Omental fat pad (tissue), 4 donors: ENCODE results near the gene LMO7. TPM values are rescaled to one million over a fixed set of nuclear protein-coding genes. Genes with fewer than 3 reads are reported as not detected.

ENCODE experiments used
- ATAC-seq: fragments of 150-250 bp; one replicate; pipeline ENCODE4 v1.9.1; 2016; ENCODE audit warnings: mild to moderate bottlenecking, moderate library complexity; ENCODE audit not compliant: low FRiP score
- DNase-seq: peaks from one replicate; pipeline ENCODE4 v3.0.0-alpha.2; 2019; ENCODE audit warnings: low spot score
- total RNA-seq, 4 donors: library from RNA; depleted of rRNA; stranded (reverse); fragments of >200 nt; gene quantifications; one replicate each; pipeline ENCODE4 v1.1.0, GENCODE V29; 2016
- TF ChIP-seq, protein P1 (sequence below), 3 donors: fragments of 450-650 bp; IDR thresholded peaks; one replicate each; pipeline ENCODE4 v1.5.1; 2016 to 2017; ENCODE audit warnings: antibody characterized with exemption in 3 of 3, mild to moderate bottlenecking in 3 of 3, moderate library complexity in 2 of 3

LMO7 gene
- total RNA-seq, 4 donors from 2014 or later, result 7.7 to 22.0 (median 12.4) TPM

DNA sequence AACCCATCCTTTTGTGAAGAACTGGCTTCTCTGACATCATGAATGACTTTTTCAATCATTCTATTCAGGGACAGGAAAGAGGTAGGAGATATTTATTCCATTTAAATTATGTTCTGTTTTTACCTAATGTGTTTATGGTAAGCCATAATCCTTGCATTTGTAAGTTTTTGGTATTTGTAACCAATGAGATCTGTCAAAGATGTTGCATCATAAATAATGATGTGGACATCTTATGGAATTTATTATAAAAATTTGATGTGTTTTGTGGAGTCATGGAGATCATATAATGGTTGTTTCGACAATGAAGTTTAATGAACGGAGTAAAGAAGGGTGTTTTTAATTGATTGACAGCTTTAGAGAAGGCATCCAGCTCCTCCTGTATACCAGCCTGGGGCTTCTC, 67.6 kb downstream of the LMO7 start:
- DNase-seq, result no peak
- TF ChIP-seq, protein P1, sequence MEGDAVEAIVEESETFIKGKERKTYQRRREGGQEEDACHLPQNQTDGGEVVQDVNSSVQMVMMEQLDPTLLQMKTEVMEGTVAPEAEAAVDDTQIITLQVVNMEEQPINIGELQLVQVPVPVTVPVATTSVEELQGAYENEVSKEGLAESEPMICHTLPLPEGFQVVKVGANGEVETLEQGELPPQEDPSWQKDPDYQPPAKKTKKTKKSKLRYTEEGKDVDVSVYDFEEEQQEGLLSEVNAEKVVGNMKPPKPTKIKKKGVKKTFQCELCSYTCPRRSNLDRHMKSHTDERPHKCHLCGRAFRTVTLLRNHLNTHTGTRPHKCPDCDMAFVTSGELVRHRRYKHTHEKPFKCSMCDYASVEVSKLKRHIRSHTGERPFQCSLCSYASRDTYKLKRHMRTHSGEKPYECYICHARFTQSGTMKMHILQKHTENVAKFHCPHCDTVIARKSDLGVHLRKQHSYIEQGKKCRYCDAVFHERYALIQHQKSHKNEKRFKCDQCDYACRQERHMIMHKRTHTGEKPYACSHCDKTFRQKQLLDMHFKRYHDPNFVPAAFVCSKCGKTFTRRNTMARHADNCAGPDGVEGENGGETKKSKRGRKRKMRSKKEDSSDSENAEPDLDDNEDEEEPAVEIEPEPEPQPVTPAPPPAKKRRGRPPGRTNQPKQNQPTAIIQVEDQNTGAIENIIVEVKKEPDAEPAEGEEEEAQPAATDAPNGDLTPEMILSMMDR (IDR thresholded peaks at IDR 0.05), result no peak

DNA sequence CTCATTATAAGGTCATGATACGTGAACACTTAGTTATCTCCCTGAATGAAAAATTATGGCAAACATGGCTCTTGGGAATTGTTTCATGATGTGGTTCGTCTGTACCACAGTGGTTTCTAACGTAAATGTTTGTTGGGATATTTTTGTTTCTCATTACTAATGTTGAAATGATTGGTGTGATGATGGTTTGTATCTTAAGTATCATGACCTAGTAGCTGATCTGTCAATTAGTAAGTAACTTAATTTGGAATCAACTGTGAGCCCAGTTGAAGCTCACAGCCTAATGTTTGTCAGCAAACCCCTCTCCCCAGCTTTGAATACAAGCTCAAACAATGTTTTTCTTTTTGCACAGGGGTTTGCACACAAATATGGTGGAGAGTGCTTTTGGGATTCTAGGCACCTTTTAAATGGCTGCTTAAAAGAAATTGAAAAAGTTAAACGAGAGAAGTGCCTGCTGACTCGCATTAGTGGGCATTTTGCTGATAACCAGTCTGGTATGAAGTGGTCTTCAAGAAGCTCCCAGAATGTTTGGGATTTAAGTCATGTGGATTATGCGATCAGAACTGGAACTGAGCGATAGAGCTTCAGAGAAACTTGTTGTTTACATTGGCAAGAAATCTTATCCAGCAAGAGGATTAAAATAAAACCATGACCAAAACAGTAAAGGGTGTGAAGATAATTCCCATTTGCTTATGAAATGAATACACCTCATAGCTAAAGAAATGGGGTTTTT, 68.2 kb downstream of the LMO7 start:
- no peak for ATAC-seq
- TF ChIP-seq, protein P1 (IDR thresholded peaks at IDR 0.05), result no peak

More for the DNA sequence above, 67.6 kb downstream of the LMO7 start:
- ATAC-seq, result no peak

GRCh38 chr13:75704927-75705288, 68.8 kb downstream of the LMO7 start:
- TF ChIP-seq, protein P1 (IDR thresholded peaks at IDR 0.05), result no peak
- ATAC-seq (no peak), DNase-seq (no peak)

More for the DNA sequence above, 68.2 kb downstream of the LMO7 start:
- no peak for DNase-seq

DNA sequence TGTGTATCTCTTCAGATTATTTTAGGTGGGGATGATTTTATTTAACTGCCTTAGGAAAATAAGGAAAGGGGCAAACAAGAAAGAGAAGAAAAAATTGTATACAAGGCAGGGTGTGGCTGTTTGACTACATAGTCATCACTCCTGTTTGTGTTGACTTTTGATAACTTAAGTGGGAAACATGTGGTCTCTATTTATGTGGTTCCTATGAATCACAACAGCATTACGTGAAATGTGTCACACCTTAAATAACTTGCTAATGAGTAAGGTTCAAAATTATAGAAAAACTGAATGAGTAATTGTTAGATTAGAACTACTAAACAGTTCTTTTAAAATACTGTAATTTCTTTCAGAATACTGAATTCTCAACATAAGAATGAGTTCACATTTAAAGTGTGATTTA, 69.3 kb downstream of the LMO7 start:
- TF ChIP-seq, protein P1 (IDR thresholded peaks at IDR 0.05), result no peak

DNA sequence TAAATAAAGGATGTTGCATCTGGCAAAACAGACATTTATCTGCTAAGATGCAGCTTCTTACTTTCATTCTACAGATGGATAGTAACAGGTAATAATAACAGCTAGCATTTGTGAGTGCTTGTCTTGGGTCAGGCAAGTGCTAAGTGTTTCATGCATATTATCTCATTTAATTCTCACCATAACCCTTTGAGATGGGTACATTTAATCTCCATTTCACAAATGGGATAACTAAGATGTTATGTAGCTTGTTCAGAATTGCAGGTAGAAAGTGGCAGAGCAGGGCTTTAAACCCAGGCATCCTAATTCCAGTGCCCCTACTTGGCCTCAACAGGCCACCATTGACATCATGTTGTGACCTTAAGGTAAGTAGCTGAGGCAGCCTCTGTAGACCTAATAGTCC, 69.8 kb downstream of the LMO7 start:
- TF ChIP-seq, protein P1 (IDR thresholded peaks at IDR 0.05), result no peak
- DNase-seq, result no peak
- ATAC-seq, result no peak

More for the DNA sequence above, 69.3 kb downstream of the LMO7 start:
- ATAC-seq (peak; percentile 91), DNase-seq (no peak)

GRCh38 chr13:75713852-75714251, 77.7 kb downstream of the LMO7 start:
- no peak for DNase-seq
- no peak for ATAC-seq
- TF ChIP-seq, protein P1 (IDR thresholded peaks at IDR 0.05), result no peak
